SJCRH30 (cell line): ENCODE data around the gene STK26. TPM values are rescaled to one million over a fixed set of nuclear protein-coding genes. Genes with fewer than 3 reads are reported as not detected.

ENCODE experiments used
- DNase-seq, 2 experiments: peaks; one replicate each; pipeline ENCODE4 v3.0.0-alpha.2; 2015 to 2020
- H3K27ac ChIP-seq: fragments of 250-450 bp; sonication (Bioruptor Pico); 2 replicates; pipeline ENCODE4 v1.5.1; 2020; ENCODE audit warnings: mild to moderate bottlenecking, moderate library complexity
- H3K27me3 ChIP-seq: fragments of 250-450 bp; sonication (Bioruptor Pico); 2 replicates; pipeline ENCODE4 v1.5.1; 2020; ENCODE audit warnings: mild to moderate bottlenecking, moderate library complexity
- H3K36me3 ChIP-seq: fragments of 250-450 bp; sonication (Bioruptor Pico); 2 replicates; pipeline ENCODE4 v1.5.1; 2020; ENCODE audit warnings: mild to moderate bottlenecking, moderate library complexity
- H3K4me1 ChIP-seq: fragments of 250-450 bp; sonication (Bioruptor Pico); 2 replicates; pipeline ENCODE4 v1.5.1; 2020; ENCODE audit warnings: mild to moderate bottlenecking, moderate library complexity
- H3K4me3 ChIP-seq: fragments of 250-450 bp; sonication (Bioruptor Pico); 2 replicates; pipeline ENCODE4 v1.5.1; 2020; ENCODE audit warnings: mild to moderate bottlenecking, moderate library complexity
- H3K9me3 ChIP-seq: fragments of 250-450 bp; sonication (Bioruptor Pico); replicated peaks from 2 replicates; pipeline ENCODE4 v1.5.1; 2020; ENCODE audit warnings: mild to moderate bottlenecking, moderate library complexity
- total RNA-seq: library from RNA; depleted of rRNA; stranded (reverse); fragments of >200 nt; shearing (Covaris generic); gene quantifications from 2 replicates; pipeline ENCODE4 v1.2.3, GENCODE V29; 2014

STK26 gene
- total RNA-seq, 1 experiment from 2014 or later = 83.3 TPM

DNA sequence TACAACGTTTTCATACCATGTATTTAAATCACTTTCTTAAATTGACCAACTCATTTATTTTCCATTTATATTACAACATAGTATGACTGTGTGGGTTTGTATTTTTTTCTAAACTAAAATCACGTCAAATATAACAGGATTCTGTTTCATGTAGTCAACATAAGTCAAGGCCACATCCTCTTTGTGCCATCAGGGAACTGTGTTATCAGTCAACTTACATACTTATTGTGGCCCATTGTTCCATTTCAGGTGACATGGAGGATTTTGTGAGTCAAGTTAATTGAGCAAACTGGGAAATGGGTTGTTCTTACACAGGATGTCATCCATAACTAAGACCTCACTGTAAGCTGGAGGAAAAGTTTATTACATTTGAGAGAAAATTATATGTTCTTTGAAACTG lies 35.9 kb downstream of the STK26 start:
- H3K36me3 ChIP-seq = no peaks in the 10 kb centered on the region
- H3K9me3 ChIP-seq = no peaks in the 10 kb centered on the region
- DNase-seq = no peak
- no peaks in the 10 kb centered on the region for H3K4me1 ChIP-seq
- no peaks in the 10 kb centered on the region for H3K27me3 ChIP-seq
- H3K4me3 ChIP-seq = no peak overlapping the region
- no peak overlapping the region for H3K27ac ChIP-seq

DNA sequence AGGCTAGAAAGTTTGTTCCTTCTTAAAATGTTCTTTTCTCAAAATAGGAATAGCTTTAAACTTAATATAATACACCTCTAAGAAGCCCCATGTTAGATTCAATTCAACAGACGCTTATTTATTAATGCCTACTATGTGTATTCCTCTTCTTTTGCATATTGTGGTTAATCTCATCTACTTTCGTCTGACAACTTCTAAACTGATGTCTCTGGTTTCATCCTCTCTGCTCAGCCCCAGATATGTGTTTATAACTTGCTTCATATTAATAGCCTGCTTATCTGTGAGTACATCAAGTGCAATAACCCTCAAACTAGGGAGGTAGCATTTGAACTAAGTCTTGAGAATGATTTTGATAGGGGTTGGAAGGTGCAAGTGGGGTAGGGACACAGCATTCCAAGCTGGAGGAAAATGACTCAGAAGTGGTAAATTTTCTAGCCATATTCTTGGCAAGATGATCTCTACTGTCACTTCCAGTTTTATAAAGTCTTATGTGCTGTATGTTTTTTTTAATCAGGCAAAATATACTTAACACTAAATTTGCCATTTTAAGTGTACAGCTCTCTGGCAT lies 37.0 kb downstream of the STK26 start:
- Histone ChIP-seq H3K27me3 (no peaks in the 10 kb centered on the region), H3K9me3 (no peaks in the 10 kb centered on the region), H3K36me3 (no peaks in the 10 kb centered on the region), H3K4me1 (no peaks in the 10 kb centered on the region), H3K4me3 (no peak overlapping the region), H3K27ac (no peak overlapping the region)
- no peak for DNase-seq

- no peaks in the 10 kb centered on the region for H3K36me3 ChIP-seq
- no peaks in the 10 kb centered on the region for H3K27me3 ChIP-seq
- H3K27ac ChIP-seq = no peak overlapping the region
- no peak overlapping the region for H3K4me3 ChIP-seq
- no peak for DNase-seq
- H3K4me1 ChIP-seq = no peaks in the 10 kb centered on the region
- no peaks in the 10 kb centered on the region for H3K9me3 ChIP-seq
Observed at GRCh38 chrX:132063334-132063733, 40.2 kb downstream of the STK26 start.

DNA sequence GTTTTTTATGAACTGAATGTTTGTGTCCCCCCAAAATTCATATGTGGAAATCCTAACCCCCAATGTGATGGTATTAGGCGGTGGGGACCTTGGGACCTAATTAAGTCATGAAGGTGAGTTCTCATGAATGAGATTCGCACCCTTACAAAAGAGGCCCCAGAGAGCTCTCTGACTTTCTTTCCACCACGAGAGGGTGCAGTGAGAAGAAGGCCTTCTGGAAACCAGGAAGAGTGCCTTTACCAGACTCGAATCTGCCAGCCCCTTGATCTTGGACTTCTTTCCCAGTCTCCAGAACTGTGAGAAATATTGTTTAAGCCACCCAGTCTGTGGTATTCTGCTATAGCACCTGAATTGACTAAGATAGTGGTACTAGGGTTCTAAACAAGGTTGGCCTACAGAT lies 40.8 kb downstream of the STK26 start:
- Histone ChIP-seq H3K27me3 (no peaks in the 10 kb centered on the region), H3K4me1 (no peaks in the 10 kb centered on the region), H3K27ac (no peak overlapping the region), H3K9me3 (no peaks in the 10 kb centered on the region), H3K4me3 (no peak overlapping the region), H3K36me3 (peaks cover 2% of the 10 kb centered on the region; the same call in 1 of the 2 replicates)
- DNase-seq = no peak

- Histone ChIP-seq H3K27ac (no peak overlapping the region), H3K36me3 (peaks cover 4% of the 10 kb centered on the region; the same call in 1 of the 2 replicates), H3K4me1 (no peaks in the 10 kb centered on the region), H3K27me3 (no peaks in the 10 kb centered on the region), H3K4me3 (no peak overlapping the region), H3K9me3 (no peaks in the 10 kb centered on the region)
- no peak for DNase-seq
Observed at GRCh38 chrX:132068405-132068804, 45.3 kb downstream of the STK26 start.

DNA sequence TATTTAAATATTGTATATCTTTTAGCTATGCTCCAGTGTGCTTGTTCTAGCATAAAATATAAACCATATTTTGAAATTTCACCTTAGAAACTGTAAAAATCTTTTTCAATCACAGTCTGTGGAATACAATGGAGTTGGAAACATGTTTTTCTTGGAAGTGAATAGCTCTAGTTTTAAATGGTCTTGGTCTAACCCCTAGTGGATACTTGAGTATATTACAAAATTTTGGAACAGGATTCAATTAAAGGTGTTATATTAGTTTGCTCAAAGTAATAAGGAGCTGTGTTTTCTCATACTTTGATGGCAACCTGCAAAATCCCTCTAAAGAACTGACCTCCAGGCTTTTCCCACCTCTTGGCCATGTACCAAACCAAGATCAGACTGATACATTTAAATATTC lies 48.2 kb downstream of the STK26 start:
- H3K27me3 ChIP-seq = no peaks in the 10 kb centered on the region
- H3K4me3 ChIP-seq = no peak overlapping the region
- H3K27ac ChIP-seq = no peak overlapping the region
- H3K9me3 ChIP-seq = no peaks in the 10 kb centered on the region
- peak in 1 of 2 experiments; percentile 9 for DNase-seq
- peaks cover 4% of the 10 kb centered on the region; the same call in 1 of the 2 replicates for H3K36me3 ChIP-seq
- no peaks in the 10 kb centered on the region for H3K4me1 ChIP-seq

- H3K27ac ChIP-seq = no peak overlapping the region
- H3K4me3 ChIP-seq = no peak overlapping the region
- no peaks in the 10 kb centered on the region for H3K4me1 ChIP-seq
- no peaks in the 10 kb centered on the region for H3K27me3 ChIP-seq
- no peaks in the 10 kb centered on the region for H3K9me3 ChIP-seq
- DNase-seq = no peak
- H3K36me3 ChIP-seq = 0 out of 2 replicates have a peak, but pooled peaks cover 2% of the 10 kb centered on the region
Observed at GRCh38 chrX:132077414-132077813, 54.3 kb downstream of the STK26 start.

- no peak for DNase-seq
- H3K27me3 ChIP-seq = no peaks in the 10 kb centered on the region
Observed at GRCh38 chrX:132077912-132078311, 54.8 kb downstream of the STK26 start.

DNA sequence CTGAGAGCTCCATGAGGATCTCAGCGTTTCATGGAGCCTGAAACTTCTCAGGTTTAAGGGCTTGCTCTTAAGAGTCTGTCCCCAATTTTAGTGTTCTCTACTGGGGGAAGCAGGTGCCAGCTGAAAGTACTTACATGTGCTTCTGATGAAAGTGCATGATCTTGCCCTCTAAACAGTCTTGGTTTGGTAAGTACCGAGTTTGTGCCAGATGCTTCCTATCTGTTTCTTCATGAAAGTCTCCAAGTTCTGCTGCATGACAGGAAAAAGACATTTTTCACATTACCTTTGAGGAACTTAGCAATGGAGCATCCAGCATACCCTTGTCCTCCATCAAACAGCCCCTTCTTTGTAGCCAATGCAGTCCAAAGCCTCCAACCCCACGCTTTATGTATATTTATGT lies 62.7 kb downstream of the STK26 start:
- no peak overlapping the region for H3K27ac ChIP-seq
- no peaks in the 10 kb centered on the region for H3K4me1 ChIP-seq
- H3K27me3 ChIP-seq = no peaks in the 10 kb centered on the region
- no peaks in the 10 kb centered on the region for H3K9me3 ChIP-seq
- H3K36me3 ChIP-seq = no peaks in the 10 kb centered on the region
- no peak overlapping the region for H3K4me3 ChIP-seq
- no peak for DNase-seq

More at GRCh38 chrX:132077912-132078311, 54.8 kb downstream of the STK26 start:
- H3K36me3 ChIP-seq = 0 out of 2 replicates have a peak, but pooled peaks cover 2% of the 10 kb centered on the region
- no peak overlapping the region for H3K4me3 ChIP-seq
- H3K4me1 ChIP-seq = no peaks in the 10 kb centered on the region
- no peak overlapping the region for H3K27ac ChIP-seq
- no peaks in the 10 kb centered on the region for H3K9me3 ChIP-seq

DNA sequence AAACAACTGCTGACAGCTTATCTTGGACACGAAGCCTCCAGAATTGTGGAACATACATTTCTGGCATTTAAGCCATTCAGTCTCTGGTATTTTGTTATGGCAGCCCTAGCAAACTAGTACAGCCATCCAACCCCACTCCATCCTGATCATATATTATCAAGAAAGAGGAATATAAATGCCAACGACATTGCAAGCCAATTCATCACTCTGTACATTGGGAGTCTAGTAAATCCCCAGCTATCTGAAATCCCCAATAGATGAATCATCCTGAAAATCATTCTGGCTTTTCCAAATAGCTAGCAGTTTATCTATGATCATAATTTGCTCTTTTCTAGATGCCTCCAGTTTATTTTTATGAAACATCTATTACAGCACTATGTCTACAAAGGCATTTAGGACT lies 63.6 kb downstream of the STK26 start:
- DNase-seq = no peak
- H3K36me3 ChIP-seq = no peaks in the 10 kb centered on the region
- H3K27ac ChIP-seq = no peak overlapping the region
- H3K4me1 ChIP-seq = no peaks in the 10 kb centered on the region
- no peaks in the 10 kb centered on the region for H3K9me3 ChIP-seq
- no peaks in the 10 kb centered on the region for H3K27me3 ChIP-seq
- H3K4me3 ChIP-seq = no peak overlapping the region

GRCh38 chrX:132088864-132089263 lies 65.8 kb downstream of the STK26 start:
- Histone ChIP-seq H3K36me3 (no peaks in the 10 kb centered on the region), H3K9me3 (no peaks in the 10 kb centered on the region), H3K4me1 (no peaks in the 10 kb centered on the region), H3K27me3 (no peaks in the 10 kb centered on the region), H3K27ac (no peak overlapping the region), H3K4me3 (no peak overlapping the region)
- no peak for DNase-seq

GRCh38 chrX:132090403-132091159 lies 67.5 kb downstream of the STK26 start:
- no peaks in the 10 kb centered on the region for H3K27me3 ChIP-seq
- no peak overlapping the region for H3K27ac ChIP-seq
- no peak overlapping the region for H3K4me3 ChIP-seq
- H3K36me3 ChIP-seq = no peaks in the 10 kb centered on the region
- no peak for DNase-seq
- no peaks in the 10 kb centered on the region for H3K9me3 ChIP-seq
- no peaks in the 10 kb centered on the region for H3K4me1 ChIP-seq

DNA sequence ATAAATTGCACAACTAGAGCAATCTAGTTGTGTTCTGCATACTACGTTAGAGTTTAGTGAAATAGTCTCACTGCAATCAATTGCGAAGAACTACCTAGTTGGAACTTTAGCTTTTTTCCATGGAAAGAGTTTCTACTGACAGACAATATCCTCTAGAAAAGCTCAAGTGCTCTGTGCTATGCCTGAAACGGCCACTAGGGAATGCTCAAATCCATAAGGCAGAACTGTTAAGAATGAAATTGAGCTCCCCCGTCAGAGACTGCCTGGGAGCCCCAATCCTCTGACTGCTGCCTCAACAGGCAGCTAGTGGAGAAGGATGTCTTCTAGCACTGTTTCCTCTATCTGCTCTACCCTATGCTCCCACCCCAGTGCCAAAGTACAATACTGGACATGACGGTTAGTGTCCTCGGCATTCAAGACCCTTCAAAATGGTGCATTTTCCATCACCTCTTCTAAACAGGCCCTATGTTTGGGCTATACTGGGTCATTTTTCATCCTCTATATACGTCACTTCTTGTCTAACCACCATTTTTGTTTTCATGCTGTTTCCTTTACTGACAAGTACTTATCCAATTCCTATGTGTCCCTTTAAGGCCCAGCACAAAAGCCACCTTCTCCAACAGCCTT lies 69.5 kb downstream of the STK26 start:
- H3K4me3 ChIP-seq = no peak overlapping the region
- no peaks in the 10 kb centered on the region for H3K4me1 ChIP-seq
- no peaks in the 10 kb centered on the region for H3K36me3 ChIP-seq
- peak; percentile 39 to 78 for DNase-seq
- H3K9me3 ChIP-seq = no peaks in the 10 kb centered on the region
- no peak overlapping the region for H3K27ac ChIP-seq
- no peaks in the 10 kb centered on the region for H3K27me3 ChIP-seq

DNA sequence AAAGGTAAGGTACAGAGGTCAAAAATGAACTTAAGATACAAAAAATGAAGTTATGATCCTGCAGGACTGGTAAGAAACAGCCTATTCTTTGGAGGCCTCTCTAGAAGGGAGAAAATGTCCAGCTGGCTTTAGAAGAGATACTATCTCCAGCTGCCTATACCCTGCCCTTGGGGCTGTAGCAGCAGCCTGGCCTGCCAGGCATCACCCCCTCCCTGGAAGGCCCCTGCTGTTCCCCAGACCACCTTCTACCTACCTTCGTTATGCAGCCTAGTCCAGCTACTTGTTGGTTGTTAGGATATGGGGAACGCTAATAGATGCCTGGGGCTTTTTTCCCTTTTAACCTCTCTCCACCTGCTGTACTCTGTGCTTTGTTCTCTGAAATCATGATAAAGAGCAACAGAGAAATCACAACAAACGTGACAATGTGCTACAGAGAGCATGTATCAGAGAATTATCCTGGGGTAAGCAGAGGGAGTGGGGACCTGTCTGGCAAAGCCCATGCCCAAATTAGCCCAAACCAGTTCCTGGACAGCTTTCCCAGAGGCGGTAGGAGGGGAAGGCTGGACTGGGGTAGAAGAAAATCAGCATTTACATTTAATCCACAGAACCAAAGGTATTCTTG lies 70.2 kb downstream of the STK26 start:
- Histone ChIP-seq H3K27me3 (no peaks in the 10 kb centered on the region), H3K9me3 (no peaks in the 10 kb centered on the region), H3K4me1 (no peaks in the 10 kb centered on the region), H3K4me3 (no peak overlapping the region), H3K36me3 (no peaks in the 10 kb centered on the region), H3K27ac (no peak overlapping the region)
- DNase-seq = peak in 1 of 2 experiments; percentile 5

- no peaks in the 10 kb centered on the region for H3K36me3 ChIP-seq
- no peak overlapping the region for H3K4me3 ChIP-seq
- no peaks in the 10 kb centered on the region for H3K9me3 ChIP-seq
- no peak for DNase-seq
- no peak overlapping the region for H3K27ac ChIP-seq
- no peaks in the 10 kb centered on the region for H3K27me3 ChIP-seq
- H3K4me1 ChIP-seq = no peaks in the 10 kb centered on the region
Observed at GRCh38 chrX:132094164-132094563, 71.1 kb downstream of the STK26 start.
